Measurements from ENCODE around the gene LARGE1. TPM values are rescaled to one million over a fixed set of nuclear protein-coding genes. Genes with fewer than 3 reads are reported as not detected.

LARGE1 gene
- total RNA-seq, 4 donors from 2014 or later: 24.9 to 51.0 (median 32.7) TPM

DNA sequence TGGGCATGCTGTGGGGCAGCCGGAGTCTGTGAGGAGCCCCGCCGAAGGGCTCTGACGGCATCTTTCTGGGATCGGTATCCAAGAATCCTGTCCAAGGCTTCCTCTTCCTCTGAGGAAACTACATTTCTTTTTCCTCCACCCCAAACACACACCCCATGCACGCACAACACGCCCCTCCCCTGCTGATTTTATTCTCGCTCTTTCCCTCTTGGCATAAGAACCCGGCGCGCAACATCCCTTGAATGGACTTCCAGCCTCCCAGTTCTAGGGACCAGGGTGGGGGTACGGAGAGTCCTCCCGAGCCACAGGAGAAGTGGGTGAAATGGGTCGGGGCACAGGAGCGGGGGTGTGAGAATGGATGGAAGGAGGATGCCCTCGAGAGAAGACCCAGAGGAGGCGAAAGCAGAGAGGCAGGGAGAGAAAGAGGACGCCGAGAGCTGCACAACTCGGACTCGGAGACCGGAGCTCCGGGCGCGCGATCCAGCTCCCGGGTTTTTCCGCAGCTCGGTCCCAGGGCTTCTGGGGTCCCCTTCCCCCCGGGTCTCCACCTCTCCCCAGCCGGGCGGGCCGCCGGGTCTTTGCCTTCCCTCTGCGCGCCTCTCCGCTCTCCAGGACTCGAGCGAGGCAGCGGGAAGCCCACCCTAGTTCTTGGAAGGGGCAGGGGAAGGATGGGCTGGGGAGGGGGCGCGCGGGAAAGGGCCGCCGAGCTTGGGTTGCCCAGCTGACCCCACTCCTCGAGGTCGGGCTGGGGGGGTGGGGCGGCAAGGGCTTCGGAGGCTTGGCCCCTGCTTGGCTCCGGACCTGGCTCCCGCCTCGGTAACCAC is 1.5 kb upstream of the LARGE1 start:
- Histone ChIP-seq H3K27ac (peak overlapping the region; percentile 78 to 95 (median 84)), H3K36me3 (no peaks in the 10 kb centered on the region), H3K4me1 (peaks cover 0 to 41% (median 7%) of the 10 kb centered on the region in 4 donors), H3K27me3 (no peaks in the 10 kb centered on the region), H3K9me3 (no peaks in the 10 kb centered on the region), H3K4me3 (peak overlapping the region; percentile 49 to 89 (median 71))
- 1 to 5% methylated on average over 41 to 51 of the region's 52 CpGs for WGBS, 2 donors
- peak; percentile 33 to 68 for DNase-seq (ENCODE audit: low spot score in 2 of 2)
- TF ChIP-seq EP300 (IDR thresholded peaks at IDR 0.05): no peak
- TF ChIP-seq POLR2A (IDR thresholded peaks at IDR 0.05): peak in 1 of 2 donors; percentile 17

- no peaks in the 10 kb centered on the region for H3K27me3 ChIP-seq
- peak overlapping the region; percentile 78 to 95 (median 84) for H3K27ac ChIP-seq
- H3K36me3 ChIP-seq: no peaks in the 10 kb centered on the region
- H3K4me1 ChIP-seq: peaks cover 0 to 41% (median 7%) of the 10 kb centered on the region in 4 donors
- peak; percentile 44 to 84 for TF ChIP-seq EP300 (IDR thresholded peaks at IDR 0.05)
- peak; percentile 72 to 86 for TF ChIP-seq POLR2A (IDR thresholded peaks at IDR 0.05)
- peak in 2 of 5 experiments; percentile 39 to 43 for TF ChIP-seq CTCF (IDR thresholded peaks at IDR 0.05)
- 0 to 1% methylated on average over 5 to 23 of the region's 69 CpGs for whole genome bisulfite sequencing, 2 donors
- DNase-seq (ENCODE audit: low spot score in 2 of 2): peak; percentile 95 to 97
- H3K4me3 ChIP-seq: peak overlapping the region; percentile 49 to 89 (median 71)
- no peaks in the 10 kb centered on the region for H3K9me3 ChIP-seq
These were observed 750 bp upstream of the LARGE1 start for GRCh38 chr22:33920927-33921524.

- Histone ChIP-seq H3K27me3 (no peaks in the 10 kb centered on the region), H3K36me3 (no peaks in the 10 kb centered on the region), H3K4me1 (peaks cover 0 to 41% (median 7%) of the 10 kb centered on the region in 4 donors), H3K9me3 (no peaks in the 10 kb centered on the region), H3K4me3 (peak overlapping the region; percentile 52 to 89 (median 76)), H3K27ac (peak overlapping the region; percentile 7 to 87 (median 56))
- WGBS, 2 donors: 1 to 2% methylated on average over 14 to 24 of the region's 57 CpGs
- DNase-seq (ENCODE audit: low spot score in 2 of 2): peak in 1 of 2 donors; percentile 15
- TF ChIP-seq POLR2A (IDR thresholded peaks at IDR 0.05) (no peak), CTCF (IDR thresholded peaks at IDR 0.05) (no peak), EP300 (IDR thresholded peaks at IDR 0.05) (peak in 1 of 2 donors; percentile 7)
These were observed 682 bp downstream of the LARGE1 start for GRCh38 chr22:33919391-33920196.

DNA sequence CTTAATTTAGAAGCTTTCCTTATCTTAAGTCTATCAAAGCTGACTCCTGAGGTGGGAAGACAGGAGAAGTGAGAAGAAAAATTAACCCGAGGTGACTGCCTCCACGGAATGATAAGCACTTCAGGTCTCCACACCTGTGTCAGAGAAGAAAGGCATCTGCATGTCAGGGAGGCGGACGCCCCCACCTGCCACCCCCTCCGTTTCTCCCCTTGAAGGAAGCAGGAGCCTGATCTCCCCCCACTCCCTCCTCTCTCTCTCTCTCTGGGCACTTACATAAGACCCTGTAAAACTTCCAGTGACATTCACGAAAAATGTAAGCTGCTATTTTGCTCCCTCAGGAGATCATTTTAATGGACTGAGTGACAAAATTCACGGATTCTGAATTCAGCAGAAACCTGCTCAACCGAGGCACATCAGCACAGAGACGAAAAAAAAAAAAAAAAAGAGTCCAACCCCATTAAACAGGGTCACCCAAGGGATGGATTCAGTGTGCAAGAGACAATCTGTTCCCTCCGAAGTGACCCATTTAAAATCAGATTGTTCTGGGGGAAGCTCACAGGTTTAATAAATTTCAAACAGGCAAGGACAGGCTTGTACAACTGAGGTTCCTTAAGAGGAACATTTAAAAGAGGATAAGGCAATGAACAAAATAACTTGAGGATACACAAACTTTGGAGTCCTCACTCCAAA is 1.5 kb downstream of the LARGE1 start:
- peaks cover 0 to 34% (median 7%) of the 10 kb centered on the region in 4 donors for H3K4me1 ChIP-seq
- no peak for DNase-seq (ENCODE audit: low spot score in 2 of 2)
- H3K27ac ChIP-seq: peak overlapping the region in 1 of 4 donors; percentile 87
- peak overlapping the region; percentile 52 to 89 (median 76) for H3K4me3 ChIP-seq
- WGBS, 2 donors: 57 to 61% methylated on average over 10 of the region's 10 CpGs
- H3K9me3 ChIP-seq: no peaks in the 10 kb centered on the region
- TF ChIP-seq POLR2A (IDR thresholded peaks at IDR 0.05): no peak
- no peak for TF ChIP-seq CTCF (IDR thresholded peaks at IDR 0.05)
- no peak for TF ChIP-seq EP300 (IDR thresholded peaks at IDR 0.05)
- H3K36me3 ChIP-seq: no peaks in the 10 kb centered on the region
- no peaks in the 10 kb centered on the region for H3K27me3 ChIP-seq

Measured in tibial nerve (tissue), 4 donors.